Measurements from ENCODE around the gene ZNF358.
A peak's percentile ranks its signal among the peaks of the same experiment; 100 is the strongest.

Gene ZNF358

GRCh38 chr19:7528522-7529245, 12.8 kb downstream of the ZNF358 start:
- no peak for DNase-seq (ENCODE audit: low spot score)
- in situ Hi-C loops (cut with MboI; ENCODE audit: low pct_unique_long_range_greater_than_20kb, low sequenced_read_pairs, unreplicated experiment) = no loop called here
- no peak for TF ChIP-seq CTCF (IDR thresholded peaks at IDR 0.05; ENCODE audit: extremely low read depth, insufficient read depth, missing control alignments)

- in situ Hi-C loops (cut with MboI; ENCODE audit: low pct_unique_long_range_greater_than_20kb, low sequenced_read_pairs, unreplicated experiment) = no loop called here
Measured at GRCh38 chr19:7529246-7529600, 13.3 kb downstream of the ZNF358 start.

GRCh38 chr19:7529610-7530490, 13.9 kb downstream of the ZNF358 start:
- no peak for TF ChIP-seq CTCF (IDR thresholded peaks at IDR 0.05; ENCODE audit: extremely low read depth, insufficient read depth, missing control alignments)
- DNase-seq (ENCODE audit: low spot score) = no peak
- in situ Hi-C loops (cut with MboI; ENCODE audit: low pct_unique_long_range_greater_than_20kb, low sequenced_read_pairs, unreplicated experiment) = no loop called here

More at GRCh38 chr19:7529246-7529600, 13.3 kb downstream of the ZNF358 start:
- DNase-seq (ENCODE audit: low spot score) = no peak
- TF ChIP-seq CTCF (IDR thresholded peaks at IDR 0.05; ENCODE audit: extremely low read depth, insufficient read depth, missing control alignments) = no peak

GRCh38 chr19:7533281-7533885, 17.5 kb downstream of the ZNF358 start:
- in situ Hi-C loops (cut with MboI; ENCODE audit: low pct_unique_long_range_greater_than_20kb, low sequenced_read_pairs, unreplicated experiment) = no loop called here
- no peak for TF ChIP-seq CTCF (IDR thresholded peaks at IDR 0.05; ENCODE audit: extremely low read depth, insufficient read depth, missing control alignments)
- no peak for DNase-seq (ENCODE audit: low spot score)

GRCh38 chr19:7533925-7534480, 18.1 kb downstream of the ZNF358 start:
- in situ Hi-C loops (cut with MboI; ENCODE audit: low pct_unique_long_range_greater_than_20kb, low sequenced_read_pairs, unreplicated experiment) = no loop called here
- TF ChIP-seq CTCF (IDR thresholded peaks at IDR 0.05; ENCODE audit: extremely low read depth, insufficient read depth, missing control alignments) = no peak
- DNase-seq (ENCODE audit: low spot score) = peak; percentile 96

- in situ Hi-C loops (cut with MboI; ENCODE audit: low pct_unique_long_range_greater_than_20kb, low sequenced_read_pairs, unreplicated experiment) = no loop called here
Measured at GRCh38 chr19:7534531-7535046, 18.7 kb downstream of the ZNF358 start.

More at GRCh38 chr19:7534531-7535046, 18.7 kb downstream of the ZNF358 start:
- TF ChIP-seq CTCF (IDR thresholded peaks at IDR 0.05; ENCODE audit: extremely low read depth, insufficient read depth, missing control alignments) = no peak
- peak; percentile 79 for DNase-seq (ENCODE audit: low spot score)

Data from GM13977 (cell line).